ENCODE results near the gene AGAP1.

The AGAP1 gene

GRCh38 chr2:235960011-235960715 lies 466.3 kb downstream of the AGAP1 start:
- DNase-seq, result no peak

GRCh38 chr2:235960716-235961640 lies 467.1 kb downstream of the AGAP1 start:
- DNase-seq, result no peak

GRCh38 chr2:235961711-235962110 lies 467.9 kb downstream of the AGAP1 start:
- no peak for DNase-seq

- DNase-seq, result no peak
Observed at GRCh38 chr2:235963853-235964577, 470.2 kb downstream of the AGAP1 start.

- no peak for DNase-seq
Observed at GRCh38 chr2:235964787-235965390, 471.0 kb downstream of the AGAP1 start.

- no peak for DNase-seq
Observed at GRCh38 chr2:235966396-235966795, 472.6 kb downstream of the AGAP1 start.

GRCh38 chr2:235966932-235967757 lies 473.3 kb downstream of the AGAP1 start:
- no peak for DNase-seq

- DNase-seq, result no peak
Observed at GRCh38 chr2:235968155-235968554, 474.3 kb downstream of the AGAP1 start.

GRCh38 chr2:235968616-235969324 lies 474.9 kb downstream of the AGAP1 start:
- peak; percentile 16 to 23 for DNase-seq

- DNase-seq, result no peak
Observed at GRCh38 chr2:235970204-235971040, 476.6 kb downstream of the AGAP1 start.

- no peak for DNase-seq
Observed at GRCh38 chr2:235976516-235976915, 482.7 kb downstream of the AGAP1 start.

- DNase-seq, result no peak
Observed at GRCh38 chr2:235976956-235977355, 483.1 kb downstream of the AGAP1 start.

GRCh38 chr2:235977445-235977844 lies 483.6 kb downstream of the AGAP1 start:
- DNase-seq, result no peak

GRCh38 chr2:235978022-235978421 lies 484.2 kb downstream of the AGAP1 start:
- no peak for DNase-seq

- no peak for DNase-seq
Observed at GRCh38 chr2:235979037-235979436, 485.2 kb downstream of the AGAP1 start.

- peak; percentile 40 to 56 for DNase-seq
Observed at GRCh38 chr2:235979753-235980435, 486.1 kb downstream of the AGAP1 start.

- DNase-seq, result no peak
Observed at GRCh38 chr2:235981631-235982030, 487.8 kb downstream of the AGAP1 start.

GRCh38 chr2:235983016-235983415 lies 489.2 kb downstream of the AGAP1 start:
- no peak for DNase-seq

- DNase-seq, result no peak
Observed at GRCh38 chr2:235984552-235984951, 490.7 kb downstream of the AGAP1 start.

GRCh38 chr2:235986361-235986760 lies 492.5 kb downstream of the AGAP1 start:
- DNase-seq, result no peak
